Erythroblast (primary cell): ENCODE measurements around the gene TRMT11.

Source experiments
- GATA1 ChIP-seq: IDR thresholded peaks from 2 replicates; pipeline ENCODE4 v1.6.1; 2011; ENCODE audit warnings: low read depth, mild to moderate bottlenecking, control low read depth, low read length, moderate library complexity
- POLR2A ChIP-seq: IDR thresholded peaks from 2 replicates; pipeline ENCODE4 v1.6.1; 2011; ENCODE audit warnings: mild to moderate bottlenecking, low read length

GRCh38 chr6:125943528-125944433 is 42.6 kb upstream of the TRMT11 start:
- no peak for TF ChIP-seq POLR2A
- no peak for TF ChIP-seq GATA1
